ENCODE measurements around the gene CD226.

- TF ChIP-seq ZNF274 (IDR thresholded peaks at IDR 0.05; ENCODE audit: low read depth, low read length) (no peak), SUZ12 (IDR thresholded peaks at IDR 0.05; ENCODE audit: extremely low read depth, insufficient read depth, insufficient read length) (no peak), YY1 (IDR thresholded peaks at IDR 0.05; ENCODE audit: insufficient read depth, insufficient read length) (no peak)
Observed at GRCh38 chr18:69956665-69957620, 9.3 kb upstream of the CD226 start.
